GM23248 (cell line): ENCODE measurements around the gene AVPR2.

ENCODE experiments used
- EZH2 ChIP-seq: fragments of 200-600 bp; sonication (generic); IDR thresholded peaks from 2 replicates; pipeline ENCODE4 v1.6.1; 2018; ENCODE audit warnings: antibody characterized with exemption, mild to moderate bottlenecking; ENCODE audit not compliant: insufficient read depth, poor library complexity, severe bottlenecking
- EZH2phosphoT487 ChIP-seq: fragments of 200-600 bp; sonication (generic); IDR thresholded peaks from 2 replicates; pipeline ENCODE4 v1.6.1; 2018; ENCODE audit warnings: antibody characterized with exemption, moderate library complexity, mild to moderate bottlenecking, low read depth; ENCODE audit not compliant: insufficient read depth

DNA sequence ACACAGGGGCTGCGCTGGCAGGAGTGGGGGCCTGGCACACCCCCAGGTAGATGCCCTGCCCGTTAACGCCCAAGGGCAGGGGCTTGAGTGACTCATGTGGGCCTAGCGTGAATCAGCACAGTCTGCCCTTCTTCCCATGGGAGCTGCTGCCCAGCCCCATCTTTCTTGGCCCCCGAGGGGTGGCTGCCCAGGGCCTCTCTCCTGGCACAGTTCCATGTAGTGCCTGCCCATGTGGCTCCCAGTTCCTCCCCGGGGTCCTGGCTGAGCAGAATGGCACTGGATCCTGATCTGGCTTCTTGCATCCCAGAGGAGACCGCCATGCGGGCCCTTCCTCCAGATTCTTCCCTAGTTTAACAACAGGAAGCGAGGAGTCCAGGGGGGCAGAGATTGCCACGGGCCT is 2.1 kb upstream of the AVPR2 start:
- TF ChIP-seq EZH2phosphoT487: no peak
- TF ChIP-seq EZH2: no peak
